Breast epithelium (tissue), 3 donors: Measurements from ENCODE around the gene TRIP6.

ENCODE experiments used
- CTCF ChIP-seq, 3 donors: fragments of 450-650 bp; IDR thresholded peaks; one replicate each; pipeline ENCODE4 v1.5.1; 2016 to 2017; ENCODE audit warnings: antibody characterized with exemption in 3 of 3, mild to moderate bottlenecking in 3 of 3, moderate library complexity in 3 of 3
- POLR2A ChIP-seq: fragments of 450-650 bp; IDR thresholded peaks from one replicate; pipeline ENCODE4 v1.6.1; 2016; ENCODE audit warnings: antibody characterized with exemption, mild to moderate bottlenecking, moderate library complexity
- POLR2AphosphoS5 ChIP-seq, 3 donors: sonication (generic); formaldehyde crosslinking; IDR thresholded peaks; one replicate each; pipeline ENCODE4 v1.6.1; 2017; ENCODE audit warnings: antibody characterized with exemption in 3 of 3

- TF ChIP-seq CTCF (IDR thresholded peaks at IDR 0.05) (no peak), POLR2AphosphoS5 (IDR thresholded peaks at IDR 0.05) (peak in 1 of 3 donors; percentile 6), POLR2A (no peak)
These were observed 22.0 kb downstream of the TRIP6 start, which contains the start of gene UFSP1 for GRCh38 chr7:100888988-100889750.
